GM21390 (cell line): ENCODE data around the gene DNAJB5.
"Not testable (repeated sequence)": the region's sequence is repeated elsewhere in the genome, so short reads cannot be mapped to it uniquely, and the experiment has no call there.

Source experiments
- ATAC-seq: cut with Tn5 transposase; IDR thresholded peaks from one replicate; pipeline ENCODE4 v1.9.1; 2021; ENCODE audit not compliant: unreplicated experiment

Gene DNAJB5

GRCh38 chr9:34989003-34989945 is at the start of gene DNAJB5:
TSS of gene DNAJB5 (plus strand) at chr9:34989745. CDS start at chr9:34990631, 886 bp downstream.
- ATAC-seq, result peak; percentile 81

- ATAC-seq, result not testable (repeated sequence)
These were observed 49.6 kb upstream of the DNAJB5 start for GRCh38 chr9:34939989-34940388.

DNA sequence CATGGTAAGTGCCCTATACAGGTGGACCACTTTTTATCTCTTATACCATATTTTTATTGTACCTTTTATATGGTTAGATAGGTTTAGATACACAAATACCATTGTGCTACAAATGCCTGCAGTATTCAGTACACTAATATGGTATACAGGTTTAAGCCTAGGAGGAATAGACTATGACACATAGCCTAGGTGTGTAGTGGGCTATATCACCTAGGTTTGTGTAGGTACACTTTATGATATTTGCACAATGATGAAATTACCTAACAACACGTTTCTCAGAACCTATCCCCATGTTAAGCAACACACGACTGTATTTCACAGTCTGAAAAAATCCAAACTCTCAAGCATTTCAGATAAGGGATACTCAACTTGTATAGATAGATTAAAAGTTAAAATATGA is 41.1 kb upstream of the DNAJB5 start:
- ATAC-seq, result no peak

GRCh38 chr9:34954225-34954624 is 35.3 kb upstream of the DNAJB5 start:
- no peak for ATAC-seq

DNA sequence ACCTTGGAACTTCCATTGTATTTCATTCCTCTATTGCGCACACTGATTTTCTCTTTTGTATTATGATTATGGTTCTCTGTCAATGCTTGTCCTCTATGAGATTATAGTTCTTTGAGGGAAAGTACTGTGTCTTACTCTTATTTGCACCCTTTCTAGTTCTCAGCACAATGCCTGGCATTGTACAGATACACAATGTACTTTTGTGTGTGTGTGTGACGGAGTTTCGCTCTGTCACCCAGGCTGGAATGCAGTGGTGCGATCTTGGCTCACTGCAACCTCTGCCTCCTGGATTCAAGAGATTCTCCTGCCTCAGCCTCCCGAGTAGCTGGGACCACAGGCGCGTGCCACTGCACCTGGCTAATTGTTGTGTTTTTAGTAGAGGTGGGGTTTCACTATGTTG is 33.5 kb upstream of the DNAJB5 start:
- not testable (repeated sequence) for ATAC-seq

DNA sequence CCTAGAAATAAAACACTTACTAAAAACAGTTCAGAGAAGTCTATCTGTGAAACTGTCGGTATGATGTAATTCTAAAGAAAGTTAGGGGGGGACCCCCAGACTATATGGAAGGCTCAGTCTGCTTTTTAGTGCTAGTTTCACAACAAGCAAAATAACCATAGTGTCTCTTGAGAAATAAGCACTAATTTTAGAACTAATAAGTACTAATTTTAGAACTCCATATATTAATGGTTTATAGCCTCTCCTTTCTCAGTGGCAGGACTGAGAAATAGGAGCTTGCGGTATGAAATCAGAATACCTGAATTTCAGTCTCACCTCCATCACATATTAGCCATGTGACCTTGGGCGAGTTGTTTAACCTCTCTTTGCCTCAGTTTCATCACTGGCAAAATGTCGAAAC is 32.9 kb upstream of the DNAJB5 start:
- ATAC-seq, result no peak

DNA sequence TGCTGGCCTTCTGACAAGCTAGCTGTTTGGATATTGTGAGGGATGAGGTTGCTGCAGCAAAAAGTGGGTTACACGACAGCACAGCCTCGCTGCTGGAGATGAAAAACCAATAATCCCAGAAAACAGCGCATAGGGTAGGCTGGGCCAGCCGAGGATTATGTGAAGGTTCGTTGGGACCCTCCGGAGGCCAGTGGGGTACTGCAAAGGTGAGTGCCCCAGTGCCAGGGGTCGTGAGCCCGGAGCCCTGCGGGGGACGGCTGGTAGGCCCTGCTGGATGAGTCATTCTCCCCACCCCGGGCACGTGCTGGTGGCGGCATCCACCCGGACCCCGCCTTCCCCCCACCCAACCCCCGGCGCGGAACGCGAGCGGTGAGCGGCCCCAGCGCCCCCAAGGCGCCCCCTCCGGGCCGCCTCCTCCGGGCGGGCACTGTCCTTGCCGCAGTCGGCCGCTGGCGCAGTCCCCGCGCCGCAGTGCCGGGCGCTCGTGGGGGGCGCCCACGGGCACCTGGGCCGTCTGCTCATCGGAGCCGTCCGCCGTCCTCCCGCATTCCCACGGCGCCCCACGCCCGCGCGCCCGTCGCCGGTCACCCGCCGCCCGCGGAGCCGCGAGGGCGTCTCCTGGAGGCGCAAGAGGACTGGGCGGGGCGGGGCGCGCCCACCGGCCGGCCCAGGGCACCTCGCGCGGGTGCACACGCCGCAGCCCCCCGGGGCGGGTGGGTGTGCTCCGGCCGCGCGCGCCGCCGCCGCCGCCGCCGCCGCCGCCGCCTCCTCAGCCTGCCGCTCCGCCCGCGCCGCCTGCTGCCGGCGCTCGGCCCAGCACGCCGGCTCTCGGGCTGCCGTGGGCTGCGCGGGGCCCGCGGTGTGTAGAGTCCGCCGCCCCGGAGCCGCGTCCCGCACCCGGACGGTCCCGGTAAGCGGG is 31.8 kb upstream of the DNAJB5 start, which contains the start of gene PHF24:
PHF24 (plus strand) TSS at position 794 of the 919 bp plus-strand sequence. CDS start 13,014 bp downstream, outside the sequence.
- no peak for ATAC-seq

- ATAC-seq, result no peak
These were observed 31.0 kb upstream of the DNAJB5 start for GRCh38 chr9:34958411-34958982.

- no peak for ATAC-seq
These were observed 30.1 kb upstream of the DNAJB5 start for GRCh38 chr9:34959461-34959860.

DNA sequence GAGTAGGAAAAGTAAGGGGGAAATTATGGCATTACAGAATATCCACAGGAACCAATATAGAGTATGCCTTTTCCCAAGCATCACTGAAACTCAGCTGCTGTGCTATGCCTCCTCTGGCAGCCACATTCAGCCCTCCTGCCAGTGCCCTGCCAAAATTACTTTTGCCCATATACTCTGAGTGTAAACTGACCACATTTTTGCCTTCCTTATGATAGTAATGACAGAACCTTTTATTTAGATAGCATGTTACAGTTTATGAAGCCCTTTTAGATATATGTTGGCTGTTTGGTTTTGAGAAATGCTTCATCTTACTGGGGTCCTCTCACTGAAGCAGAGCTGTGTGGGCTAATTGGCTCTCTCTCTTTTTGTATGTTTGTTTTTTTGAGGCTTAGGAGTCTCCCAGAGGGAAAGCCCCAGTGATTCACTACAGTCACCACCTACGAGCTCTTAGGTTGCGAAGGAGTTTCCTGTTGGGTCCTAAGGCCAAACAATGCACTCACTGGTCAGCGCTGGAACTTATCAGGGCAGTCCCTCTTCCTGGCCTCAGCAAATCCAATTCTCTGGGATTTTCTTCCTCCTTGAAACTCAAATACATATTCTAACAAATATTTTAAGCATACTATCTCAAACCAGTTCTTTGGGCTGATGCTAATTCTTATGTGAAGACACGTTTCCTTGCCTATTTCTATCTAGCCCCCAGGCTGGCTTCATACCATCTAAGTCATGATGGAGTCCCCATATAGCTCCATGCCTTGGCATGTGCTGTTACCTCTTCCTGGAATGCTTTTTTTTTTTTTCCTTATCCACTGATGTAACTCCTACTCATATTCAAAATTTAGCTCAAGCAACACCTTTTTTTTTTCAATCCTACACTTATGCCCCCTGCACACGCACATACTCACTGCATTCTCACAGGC is 27.7 kb upstream of the DNAJB5 start:
- ATAC-seq, result no peak

DNA sequence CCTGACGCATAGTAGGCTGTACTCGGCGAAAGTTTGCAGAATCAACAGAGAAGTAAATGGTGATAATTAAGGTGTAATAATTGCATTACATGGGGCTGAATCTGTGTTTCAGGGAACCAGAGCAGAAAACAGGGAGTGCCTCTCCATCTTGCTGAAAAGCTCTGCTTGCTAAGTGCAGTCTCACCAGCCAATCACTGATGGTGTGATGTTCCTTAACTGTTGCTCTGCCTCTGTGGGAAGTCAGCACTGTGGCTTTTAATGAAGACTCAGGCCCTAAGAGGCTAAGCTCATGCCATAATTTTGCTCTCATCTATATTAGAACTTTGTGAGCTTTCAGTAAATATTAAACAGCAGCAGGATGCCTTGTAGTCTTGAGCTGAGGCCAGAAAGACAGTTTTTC is 27.0 kb upstream of the DNAJB5 start:
- ATAC-seq, result no peak

DNA sequence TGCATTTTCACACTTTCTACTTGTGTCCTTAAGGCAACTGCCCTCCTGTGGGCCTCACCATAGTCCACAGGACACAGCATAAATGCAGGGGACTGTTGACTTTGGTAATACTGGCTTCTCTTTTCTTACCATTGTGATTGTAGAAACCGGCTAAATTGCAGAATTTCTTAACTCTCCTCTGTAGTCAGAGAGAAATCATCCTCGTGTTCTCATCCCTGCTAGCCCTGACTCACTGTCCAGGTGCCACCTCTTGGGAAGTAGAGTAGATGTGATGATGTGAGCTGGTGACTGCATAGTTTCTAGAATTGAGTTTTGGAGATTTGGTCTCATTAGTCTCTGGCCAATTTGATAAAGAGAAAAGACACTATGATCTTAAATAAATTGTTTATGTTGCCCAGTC is 26.0 kb upstream of the DNAJB5 start:
- ATAC-seq, result no peak

- ATAC-seq, result no peak
These were observed 25.1 kb upstream of the DNAJB5 start for GRCh38 chr9:34964458-34964857.

GRCh38 chr9:34971146-34971811 is 18.3 kb upstream of the DNAJB5 start:
- no peak for ATAC-seq

DNA sequence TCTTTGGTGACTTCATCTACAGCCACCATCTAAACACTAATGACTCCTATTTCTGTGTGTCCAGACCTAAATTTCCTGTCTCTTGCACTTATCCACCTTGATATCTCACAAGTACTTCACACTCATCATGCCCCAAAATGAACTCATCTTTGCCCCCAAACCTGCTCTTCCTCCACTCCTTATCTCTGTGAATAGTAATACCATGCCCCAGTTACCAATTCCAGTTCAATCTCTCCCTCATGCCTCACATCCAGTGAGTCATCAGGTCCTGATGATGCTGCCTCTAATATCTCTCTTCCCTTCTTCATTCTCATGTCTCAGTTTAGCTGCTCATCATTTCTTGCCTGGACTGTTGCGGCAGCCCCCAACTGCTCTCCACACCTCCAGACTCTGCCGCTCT is 14.9 kb upstream of the DNAJB5 start:
- ATAC-seq, result no peak

DNA sequence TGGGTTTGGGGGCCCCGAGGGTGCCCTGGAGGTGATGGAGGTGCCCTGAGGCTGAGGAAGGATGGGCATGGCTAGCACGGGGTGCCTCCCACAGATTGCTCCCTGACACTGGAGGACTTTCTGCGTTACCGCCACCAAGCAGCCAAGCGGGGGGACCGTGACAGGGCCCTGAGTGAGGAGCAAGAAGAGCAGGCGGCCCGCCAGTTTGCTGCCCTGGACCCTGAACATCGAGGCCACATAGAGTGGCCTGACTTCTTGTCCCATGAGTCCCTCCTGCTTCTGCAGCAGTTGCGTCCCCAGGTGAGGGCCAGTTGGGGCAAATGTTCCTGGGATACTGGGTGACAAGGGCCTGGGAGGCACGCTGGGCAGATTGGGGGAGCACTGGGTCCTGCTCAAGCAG is 13.1 kb upstream of the DNAJB5 start:
- ATAC-seq, result no peak

- no peak for ATAC-seq
These were observed 12.6 kb upstream of the DNAJB5 start for GRCh38 chr9:34976992-34977391.

- ATAC-seq, result no peak
These were observed 9.3 kb upstream of the DNAJB5 start for GRCh38 chr9:34980181-34980761.

DNA sequence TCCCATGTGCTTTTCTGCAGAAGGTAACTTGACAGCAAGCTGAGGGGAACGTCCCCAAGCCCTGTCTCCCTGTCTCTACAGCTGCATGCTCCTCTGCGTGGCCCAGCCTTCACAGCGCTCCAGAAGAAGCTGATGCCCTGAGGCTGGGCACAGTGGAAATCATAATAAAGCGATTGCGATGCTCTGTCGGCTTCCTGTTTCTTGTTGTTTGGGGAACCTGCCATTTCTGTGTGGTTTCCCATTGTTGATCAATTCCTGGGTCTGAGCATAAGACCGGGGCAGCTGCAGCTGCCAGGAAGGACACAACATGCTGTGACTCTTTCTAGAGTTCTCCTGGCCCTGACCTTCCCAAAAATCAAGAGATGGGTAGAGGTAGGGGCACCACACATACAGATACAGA is 7.2 kb upstream of the DNAJB5 start:
- ATAC-seq, result no peak
